HL-60 (cell line): ENCODE data around the gene SPIRE1.

Experiments
- GABPA ChIP-seq: IDR thresholded peaks from 2 replicates; pipeline ENCODE4 v1.6.1; 2012; ENCODE audit warnings: low read depth
- POLR2AphosphoS5 ChIP-seq: IDR thresholded peaks from 2 replicates; pipeline ENCODE4 v1.6.1; 2012; ENCODE audit warnings: low read depth
- SPI1 ChIP-seq: IDR thresholded peaks from 2 replicates; pipeline ENCODE4 v1.6.1; 2012; ENCODE audit warnings: low read depth, mild to moderate bottlenecking, borderline replicate concordance
- TF ChIP-seq, protein P1 (sequence below): IDR thresholded peaks from one replicate; pipeline ENCODE4 v1.5.1; 2011; ENCODE audit warnings: low read length, control low read depth, inconsistent platforms; ENCODE audit not compliant: insufficient read depth
- TF ChIP-seq, protein P2 (sequence below): IDR thresholded peaks from 2 replicates; pipeline ENCODE4 v1.6.1; 2012; ENCODE audit warnings: low read depth; ENCODE audit not compliant: insufficient replicate concordance

DNA sequence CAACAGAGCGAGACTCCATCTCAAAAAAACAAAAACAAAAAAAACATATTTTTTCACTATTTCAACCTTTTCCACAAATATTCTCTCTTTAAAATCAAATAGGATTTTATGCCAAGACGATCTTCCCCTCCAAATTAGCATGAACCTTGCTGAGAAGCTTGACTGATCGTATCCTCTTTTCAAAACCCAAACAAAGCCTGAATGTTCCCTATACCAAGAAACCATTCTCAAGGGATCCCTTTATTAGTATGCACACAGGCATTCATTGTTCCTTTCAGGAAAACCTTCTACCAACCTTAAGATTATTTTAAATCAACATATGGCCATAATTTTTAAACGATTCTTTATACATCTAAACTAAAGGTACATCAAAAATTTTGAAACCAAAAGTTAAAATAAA, 6.3 kb downstream of the SPIRE1 start:
- TF ChIP-seq, protein P1, sequence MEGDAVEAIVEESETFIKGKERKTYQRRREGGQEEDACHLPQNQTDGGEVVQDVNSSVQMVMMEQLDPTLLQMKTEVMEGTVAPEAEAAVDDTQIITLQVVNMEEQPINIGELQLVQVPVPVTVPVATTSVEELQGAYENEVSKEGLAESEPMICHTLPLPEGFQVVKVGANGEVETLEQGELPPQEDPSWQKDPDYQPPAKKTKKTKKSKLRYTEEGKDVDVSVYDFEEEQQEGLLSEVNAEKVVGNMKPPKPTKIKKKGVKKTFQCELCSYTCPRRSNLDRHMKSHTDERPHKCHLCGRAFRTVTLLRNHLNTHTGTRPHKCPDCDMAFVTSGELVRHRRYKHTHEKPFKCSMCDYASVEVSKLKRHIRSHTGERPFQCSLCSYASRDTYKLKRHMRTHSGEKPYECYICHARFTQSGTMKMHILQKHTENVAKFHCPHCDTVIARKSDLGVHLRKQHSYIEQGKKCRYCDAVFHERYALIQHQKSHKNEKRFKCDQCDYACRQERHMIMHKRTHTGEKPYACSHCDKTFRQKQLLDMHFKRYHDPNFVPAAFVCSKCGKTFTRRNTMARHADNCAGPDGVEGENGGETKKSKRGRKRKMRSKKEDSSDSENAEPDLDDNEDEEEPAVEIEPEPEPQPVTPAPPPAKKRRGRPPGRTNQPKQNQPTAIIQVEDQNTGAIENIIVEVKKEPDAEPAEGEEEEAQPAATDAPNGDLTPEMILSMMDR = no peak
- TF ChIP-seq POLR2AphosphoS5 = no peak
- TF ChIP-seq, protein P2, sequence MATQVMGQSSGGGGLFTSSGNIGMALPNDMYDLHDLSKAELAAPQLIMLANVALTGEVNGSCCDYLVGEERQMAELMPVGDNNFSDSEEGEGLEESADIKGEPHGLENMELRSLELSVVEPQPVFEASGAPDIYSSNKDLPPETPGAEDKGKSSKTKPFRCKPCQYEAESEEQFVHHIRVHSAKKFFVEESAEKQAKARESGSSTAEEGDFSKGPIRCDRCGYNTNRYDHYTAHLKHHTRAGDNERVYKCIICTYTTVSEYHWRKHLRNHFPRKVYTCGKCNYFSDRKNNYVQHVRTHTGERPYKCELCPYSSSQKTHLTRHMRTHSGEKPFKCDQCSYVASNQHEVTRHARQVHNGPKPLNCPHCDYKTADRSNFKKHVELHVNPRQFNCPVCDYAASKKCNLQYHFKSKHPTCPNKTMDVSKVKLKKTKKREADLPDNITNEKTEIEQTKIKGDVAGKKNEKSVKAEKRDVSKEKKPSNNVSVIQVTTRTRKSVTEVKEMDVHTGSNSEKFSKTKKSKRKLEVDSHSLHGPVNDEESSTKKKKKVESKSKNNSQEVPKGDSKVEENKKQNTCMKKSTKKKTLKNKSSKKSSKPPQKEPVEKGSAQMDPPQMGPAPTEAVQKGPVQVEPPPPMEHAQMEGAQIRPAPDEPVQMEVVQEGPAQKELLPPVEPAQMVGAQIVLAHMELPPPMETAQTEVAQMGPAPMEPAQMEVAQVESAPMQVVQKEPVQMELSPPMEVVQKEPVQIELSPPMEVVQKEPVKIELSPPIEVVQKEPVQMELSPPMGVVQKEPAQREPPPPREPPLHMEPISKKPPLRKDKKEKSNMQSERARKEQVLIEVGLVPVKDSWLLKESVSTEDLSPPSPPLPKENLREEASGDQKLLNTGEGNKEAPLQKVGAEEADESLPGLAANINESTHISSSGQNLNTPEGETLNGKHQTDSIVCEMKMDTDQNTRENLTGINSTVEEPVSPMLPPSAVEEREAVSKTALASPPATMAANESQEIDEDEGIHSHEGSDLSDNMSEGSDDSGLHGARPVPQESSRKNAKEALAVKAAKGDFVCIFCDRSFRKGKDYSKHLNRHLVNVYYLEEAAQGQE = no peak
- TF ChIP-seq GABPA = no peak
- TF ChIP-seq SPI1 = no peak
